ENCODE data around the gene POSTN. TPM values are rescaled to one million over a fixed set of nuclear protein-coding genes. Genes with fewer than 3 reads are reported as not detected.

POSTN gene
- total RNA-seq, result 69.5 TPM

DNA sequence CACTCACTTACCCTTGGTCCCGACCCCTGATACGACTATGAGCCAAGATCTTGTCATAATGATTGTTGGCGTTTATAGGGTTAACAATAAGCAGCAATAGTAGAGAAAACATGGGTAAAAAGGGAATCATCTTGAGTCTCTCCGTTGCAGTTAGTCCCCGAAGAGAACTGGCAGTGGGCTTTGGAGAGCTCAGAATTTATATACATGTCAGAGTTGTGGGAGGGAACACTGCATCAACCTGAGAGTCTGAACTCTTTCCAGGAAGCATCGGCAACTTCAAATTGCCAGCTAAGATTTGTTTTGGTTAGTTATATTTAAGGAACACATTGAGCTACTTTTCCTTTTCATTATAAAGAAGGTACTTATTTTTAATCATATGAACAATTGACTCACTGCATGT, at the start of gene POSTN:
TSS of gene POSTN (minus strand) at position 172 of the 400 bp plus-strand sequence. CDS start at position 130, 42 bp downstream.
- no peak for DNase-seq (ENCODE audit: low spot score)

- DNase-seq (ENCODE audit: low spot score), result no peak
Measured at GRCh38 chr13:37647031-37647650, 48.6 kb upstream of the POSTN start.

DNA sequence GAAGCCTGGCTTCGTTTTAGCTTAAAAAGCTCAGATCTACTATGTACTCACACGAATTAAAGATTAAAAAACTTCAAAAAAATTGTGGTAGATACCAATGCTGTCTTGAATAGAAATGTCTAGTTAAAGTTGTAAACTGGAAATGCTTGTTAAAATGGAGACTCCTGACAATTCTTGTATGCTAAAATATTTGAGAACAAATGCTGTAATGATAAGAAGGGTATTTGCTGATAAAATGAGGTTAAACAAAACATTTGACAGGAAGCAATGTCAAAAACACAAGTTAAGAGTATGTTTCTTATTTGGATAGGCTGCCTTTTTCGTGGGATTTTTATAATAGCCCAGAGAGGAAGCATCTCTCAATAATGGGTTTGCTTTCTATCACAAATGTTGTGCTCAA, 48.0 kb upstream of the POSTN start:
- no peak for DNase-seq (ENCODE audit: low spot score)

DNA sequence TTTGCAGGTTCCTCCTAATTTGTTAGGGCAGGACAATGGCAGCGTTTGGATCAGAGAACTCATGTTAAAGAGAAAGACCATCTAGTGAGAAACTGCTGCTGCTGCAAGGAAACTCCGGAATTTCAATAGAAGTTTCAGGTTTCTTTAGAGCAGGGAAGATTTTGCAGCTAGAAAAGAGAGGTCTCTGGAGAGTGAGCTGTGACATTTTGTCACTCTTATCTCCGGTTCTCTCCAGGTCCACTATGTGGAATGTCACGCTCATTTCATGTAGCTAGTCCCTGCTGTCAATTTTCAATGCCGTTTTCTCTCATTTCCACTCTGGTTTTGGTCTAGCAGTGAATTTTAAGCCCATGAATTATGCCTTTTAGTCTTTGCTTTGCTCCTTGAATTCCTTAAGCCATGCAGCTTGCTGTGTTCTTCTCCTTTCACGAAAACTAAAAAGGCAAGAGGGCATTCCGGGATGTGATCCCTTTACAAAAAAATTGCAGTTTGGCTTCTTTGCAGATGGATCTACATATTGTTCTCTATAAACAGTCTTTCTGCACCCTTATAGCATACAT, 46.7 kb upstream of the POSTN start:
- no peak for DNase-seq (ENCODE audit: low spot score)

- no peak for DNase-seq (ENCODE audit: low spot score)
Measured at GRCh38 chr13:37641391-37641790, 42.8 kb upstream of the POSTN start.

DNA sequence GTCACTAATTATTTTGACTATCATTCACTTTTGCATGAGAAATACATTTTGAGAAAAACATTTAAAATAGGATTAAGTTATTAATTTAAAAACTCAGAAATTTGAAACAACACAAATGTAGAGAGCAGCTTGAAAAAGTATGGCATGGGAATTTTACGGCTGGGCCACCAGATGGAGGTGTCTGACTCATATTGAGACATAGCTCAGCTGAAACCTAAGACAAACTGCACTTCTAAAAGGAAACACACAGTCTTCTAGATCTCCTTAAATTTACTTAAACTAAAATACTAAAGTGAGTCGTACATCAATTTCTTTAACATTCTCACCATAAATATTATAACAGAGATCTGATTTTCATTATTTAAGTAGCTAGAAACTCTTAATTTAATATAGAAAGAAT, 41.9 kb upstream of the POSTN start:
- DNase-seq (ENCODE audit: low spot score), result no peak

- DNase-seq (ENCODE audit: low spot score), result no peak
Measured at GRCh38 chr13:37636701-37637100, 38.1 kb upstream of the POSTN start.

DNA sequence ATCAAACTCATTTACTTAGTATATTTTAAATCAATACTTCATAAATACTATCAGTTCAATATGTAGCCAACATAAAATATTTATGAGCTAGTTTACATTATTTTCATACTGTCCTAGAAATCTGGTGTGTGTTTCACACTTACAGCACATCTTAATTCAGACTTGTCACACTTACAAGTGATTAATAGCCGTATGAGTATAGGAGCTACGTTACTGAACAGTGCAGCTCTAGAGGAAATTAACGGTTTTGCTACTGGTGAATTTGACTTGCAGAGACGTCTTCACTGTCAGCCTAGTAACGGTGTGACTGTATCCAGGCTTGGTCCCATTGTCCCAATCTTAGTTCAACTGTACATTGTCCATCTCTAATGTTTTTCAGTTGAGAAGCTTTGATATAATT, 33.7 kb upstream of the POSTN start:
- no peak for DNase-seq (ENCODE audit: low spot score)

DNA sequence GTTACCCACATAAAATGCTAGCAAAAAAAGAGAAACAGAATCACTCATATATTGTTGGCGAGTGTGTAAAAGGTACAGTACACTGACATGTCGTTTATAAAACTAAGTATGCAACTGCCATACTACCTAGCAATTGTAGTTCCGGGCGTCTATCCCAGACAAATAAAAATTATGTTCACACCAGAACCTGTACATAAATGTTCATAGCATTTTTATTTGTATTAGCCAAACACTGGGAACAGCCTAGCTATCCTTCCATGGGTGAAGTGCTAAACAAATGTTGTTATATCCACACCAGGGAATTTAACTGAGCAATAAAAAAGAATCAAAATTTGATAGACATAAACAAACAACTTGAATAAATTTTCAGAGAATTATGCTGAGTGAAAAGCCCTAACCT, 28.9 kb upstream of the POSTN start:
- no peak for DNase-seq (ENCODE audit: low spot score)

GRCh38 chr13:37621811-37622361, 23.3 kb upstream of the POSTN start:
- no peak for DNase-seq (ENCODE audit: low spot score)

DNA sequence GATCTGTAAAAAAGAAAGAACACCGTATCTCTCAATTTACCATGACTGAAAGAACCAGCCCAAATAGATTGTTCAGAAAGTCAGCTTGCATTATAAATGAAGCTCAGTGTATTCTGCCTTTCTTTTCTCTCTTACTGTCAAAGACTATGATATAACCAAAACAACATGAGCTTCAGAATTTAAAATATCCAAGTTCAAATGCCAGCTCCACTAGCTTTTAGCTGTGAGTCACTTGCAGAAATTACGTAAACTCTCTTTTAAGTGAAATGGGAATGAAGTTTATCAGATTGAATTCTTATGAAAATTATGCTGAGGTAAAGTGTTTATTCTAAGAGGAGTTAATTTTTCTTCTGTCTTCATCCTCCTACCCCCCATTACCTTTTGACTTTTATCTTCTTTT, 20.0 kb upstream of the POSTN start:
- DNase-seq (ENCODE audit: low spot score), result no peak

DNA sequence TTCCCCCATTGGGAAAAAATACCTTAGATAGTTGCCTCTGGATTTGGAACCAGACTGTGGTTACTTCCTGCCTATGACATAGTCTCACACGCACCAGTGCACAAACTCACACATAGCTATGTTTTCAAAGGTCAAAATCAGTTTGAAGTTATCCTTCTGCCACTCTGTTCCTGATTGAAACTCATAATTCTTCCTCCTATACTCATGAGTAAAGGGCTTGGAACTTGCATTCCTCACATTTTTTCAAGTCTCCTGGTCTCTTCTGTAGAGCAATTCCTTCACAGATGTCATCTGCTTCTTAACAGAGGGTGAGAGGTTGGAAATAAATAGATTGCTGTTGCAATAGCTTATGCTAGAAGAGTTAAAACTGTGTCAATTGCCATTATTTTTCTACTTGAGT, 18.6 kb upstream of the POSTN start:
- no peak for DNase-seq (ENCODE audit: low spot score)

GRCh38 chr13:37616131-37616530, 17.6 kb upstream of the POSTN start:
- no peak for DNase-seq (ENCODE audit: low spot score)

- DNase-seq (ENCODE audit: low spot score), result no peak
Measured at GRCh38 chr13:37615276-37615675, 16.7 kb upstream of the POSTN start.

GRCh38 chr13:37613638-37614037, 15.1 kb upstream of the POSTN start:
- no peak for DNase-seq (ENCODE audit: low spot score)

GRCh38 chr13:37613236-37613635, 14.7 kb upstream of the POSTN start:
- DNase-seq (ENCODE audit: low spot score), result no peak

DNA sequence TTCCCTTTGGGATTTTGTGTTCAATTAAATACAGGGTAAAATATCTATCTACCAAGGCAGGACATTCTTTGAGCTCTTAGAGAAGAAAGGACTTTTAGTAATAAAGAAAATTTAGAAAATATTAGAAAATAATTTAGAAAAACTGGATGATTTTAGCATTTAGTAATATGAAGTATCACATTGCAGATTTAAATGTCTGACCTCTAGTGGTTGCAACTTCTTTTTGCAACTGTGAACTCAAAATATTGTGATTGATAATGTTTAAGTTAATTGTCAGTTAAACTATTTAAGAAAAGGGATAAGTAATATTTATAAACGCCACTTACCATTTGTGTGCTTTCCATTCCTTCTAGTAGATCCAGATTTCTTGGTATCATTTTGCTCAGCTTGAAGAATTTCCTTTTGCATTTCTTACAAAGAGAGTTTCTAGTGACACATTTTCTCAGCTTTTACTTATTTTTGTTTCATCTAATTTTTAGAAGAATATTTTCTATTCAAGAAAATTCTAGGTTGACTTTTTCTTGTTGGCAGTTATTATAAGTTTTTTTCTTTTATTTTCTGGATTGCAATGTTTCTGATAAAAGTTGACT, 10.3 kb upstream of the POSTN start:
- DNase-seq (ENCODE audit: low spot score), result no peak

DNA sequence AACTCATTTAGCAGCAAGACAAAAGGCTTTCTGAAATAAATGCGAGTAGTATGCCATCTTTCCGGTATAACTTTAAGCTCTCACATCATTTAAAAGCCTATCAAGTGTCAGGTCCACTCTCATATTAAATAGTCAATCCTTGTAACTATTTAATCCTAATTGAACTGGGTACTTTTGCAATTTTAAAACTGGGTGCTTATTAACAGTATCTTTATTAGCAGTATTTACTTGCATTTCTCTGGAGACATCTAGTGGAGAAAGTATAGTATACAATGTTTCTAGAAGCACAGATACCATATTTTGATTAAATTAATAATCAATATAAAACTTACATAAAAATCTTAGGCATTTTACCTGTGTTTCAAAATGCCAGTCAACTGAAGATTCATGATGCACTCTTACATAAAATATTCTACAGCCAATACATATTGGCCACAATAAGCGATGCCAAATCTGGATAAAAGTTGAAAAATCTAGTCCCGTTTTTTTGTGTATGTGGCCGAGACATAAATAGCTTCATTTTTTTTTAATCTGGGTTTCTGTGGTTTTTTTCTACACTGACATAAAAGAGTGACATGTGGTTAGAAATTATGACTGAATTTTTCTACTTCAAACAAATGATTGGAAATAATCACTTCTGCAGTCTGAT, 4.3 kb upstream of the POSTN start:
- DNase-seq (ENCODE audit: low spot score), result no peak

DNA sequence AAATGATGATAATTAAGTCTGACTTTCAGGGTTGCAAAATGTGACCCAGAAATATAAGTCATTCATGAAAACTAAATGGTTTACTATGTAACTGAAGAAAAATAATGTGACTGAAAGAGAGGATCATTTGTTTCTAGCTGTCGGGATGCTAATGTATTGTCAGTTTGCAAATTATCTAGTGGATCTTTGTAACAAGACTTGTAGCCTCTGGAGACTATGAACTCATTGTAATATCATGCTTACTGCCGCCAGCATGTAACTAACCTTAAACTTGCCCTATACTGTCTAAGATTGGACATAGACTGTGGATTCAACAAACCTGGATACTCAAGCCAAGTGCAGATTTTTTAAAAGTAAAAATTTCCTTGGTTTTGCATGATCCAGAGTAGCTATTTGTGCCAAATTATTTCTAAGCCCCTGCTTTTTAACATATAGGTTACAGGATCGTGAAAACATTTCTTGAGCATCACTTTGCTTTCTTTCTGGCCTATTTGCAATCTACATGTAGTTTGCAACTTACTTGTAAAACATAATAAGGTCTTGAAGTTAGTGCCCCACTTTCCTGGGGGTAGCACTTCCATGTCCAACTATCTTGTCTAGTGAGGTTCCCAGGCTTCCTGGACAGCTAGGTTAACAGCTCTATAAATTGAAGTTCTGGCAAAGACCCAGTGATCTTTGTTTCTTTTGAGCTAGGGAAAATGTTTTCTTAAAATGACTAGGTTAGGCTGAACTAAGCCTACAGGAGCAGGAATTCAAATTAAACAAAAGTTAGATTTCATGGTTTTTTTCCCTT, 3.3 kb upstream of the POSTN start:
- no peak for DNase-seq (ENCODE audit: low spot score)

DNA sequence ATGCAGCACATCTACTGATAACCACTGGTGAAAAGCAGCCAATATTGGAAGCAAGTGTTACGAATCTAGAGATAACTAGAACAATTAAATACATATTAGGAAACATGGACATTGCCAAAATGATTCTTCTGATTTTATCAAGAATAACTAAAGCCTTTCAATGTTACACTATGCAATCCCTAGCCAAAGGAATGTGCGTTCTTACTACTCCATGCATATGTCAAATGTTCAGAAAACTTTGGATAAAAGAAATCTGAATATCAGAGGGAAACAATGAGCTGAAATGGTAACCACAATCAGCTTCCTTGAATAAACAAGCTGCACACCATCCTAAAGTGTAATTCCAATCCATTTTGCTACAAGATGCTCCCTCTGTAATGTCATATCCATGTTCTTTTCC, 951 bp upstream of the POSTN start:
- DNase-seq (ENCODE audit: low spot score), result no peak

- DNase-seq (ENCODE audit: low spot score), result no peak
Measured at GRCh38 chr13:37597477-37598025, 1.0 kb downstream of the POSTN start.

GRCh38 chr13:37596805-37597204, 1.8 kb downstream of the POSTN start:
- no peak for DNase-seq (ENCODE audit: low spot score)
